ENCODE data around the gene KLK1.

- TF ChIP-seq CTCF (conservative IDR thresholded peaks at IDR 0.05) = no peak
- no peak for TF ChIP-seq EZH2 (IDR thresholded peaks at IDR 0.05; ENCODE audit: low read depth)
These were observed 24.1 kb downstream of the KLK1 start for GRCh38 chr19:50799547-50799851.
